GM19372 (cell line): ENCODE data around the gene PTGS1.

Experiments used
- ATAC-seq: cut with Tn5 transposase; IDR thresholded peaks from one replicate; pipeline ENCODE4 v1.9.1; 2021; ENCODE audit warnings: mild to moderate bottlenecking, low read depth, moderate library complexity; ENCODE audit not compliant: unreplicated experiment

PTGS1 gene

DNA sequence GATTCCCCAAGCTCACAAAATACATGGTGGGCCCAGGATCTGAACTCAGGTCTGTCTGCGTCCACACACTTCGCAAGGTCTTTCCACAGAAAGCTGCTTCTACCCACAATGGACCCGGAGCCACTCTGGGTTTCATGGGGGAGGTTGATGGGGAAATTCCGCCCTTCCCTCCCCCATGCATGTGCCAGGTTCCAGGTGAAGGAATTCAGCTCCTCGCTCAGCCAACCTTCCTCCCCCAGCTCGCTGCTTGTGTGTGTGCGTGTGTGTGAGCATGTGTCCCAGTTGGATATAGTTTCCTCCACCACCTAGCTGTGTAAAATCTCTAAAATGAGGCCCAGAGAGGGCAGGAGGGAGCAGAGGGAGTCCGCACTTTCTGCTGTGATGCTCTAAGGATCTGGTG is 1.0 kb downstream of the PTGS1 start:
- ATAC-seq, result no peak

DNA sequence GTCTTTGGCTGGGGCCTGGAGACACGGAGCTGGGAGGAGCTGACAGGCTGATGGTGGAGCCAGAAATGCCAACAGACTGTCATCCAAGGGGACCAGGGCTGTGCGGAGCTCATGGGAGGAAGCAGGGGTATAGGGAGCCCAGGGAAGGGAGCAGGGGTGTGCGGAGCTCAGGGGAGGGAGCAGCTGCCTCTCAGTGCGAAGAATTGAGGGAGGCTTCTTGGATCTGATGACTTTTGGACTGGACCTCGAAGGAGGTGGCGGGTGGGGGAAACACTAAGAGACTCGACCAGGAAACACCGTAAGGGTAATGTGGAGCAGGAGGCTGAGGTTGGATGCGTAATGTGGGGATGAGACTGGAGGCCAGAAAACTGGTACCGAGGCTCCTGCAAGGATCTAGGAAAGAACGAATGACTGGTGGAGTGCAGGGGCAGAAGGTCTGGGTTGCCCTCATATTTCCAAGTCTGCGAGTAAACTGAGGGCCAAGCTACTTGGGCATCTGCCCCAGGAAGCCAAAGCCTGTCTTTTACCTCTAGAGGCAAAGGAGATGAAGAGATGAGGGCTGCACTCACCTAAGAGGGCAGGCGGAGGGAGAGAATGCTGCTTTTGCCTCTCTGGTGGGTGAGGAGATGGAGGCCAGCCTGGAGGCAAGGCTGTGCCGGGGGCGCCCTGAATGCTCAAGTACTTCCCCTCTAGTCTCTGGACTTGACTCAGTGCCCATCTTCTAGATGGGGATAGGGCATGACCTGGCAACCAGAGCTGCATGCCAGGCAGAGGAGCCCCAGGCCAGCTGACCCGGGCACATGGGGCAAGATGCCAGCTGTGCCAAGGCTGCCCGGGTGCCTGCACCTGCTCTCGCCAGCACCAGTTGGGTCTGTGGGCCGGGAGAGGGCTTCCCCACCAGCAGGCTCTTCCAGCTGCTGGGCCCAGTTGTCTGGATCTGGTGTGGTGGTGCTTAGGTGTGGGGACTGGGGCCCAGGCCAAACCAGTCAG is 2.3 kb downstream of the PTGS1 start:
- no peak for ATAC-seq

DNA sequence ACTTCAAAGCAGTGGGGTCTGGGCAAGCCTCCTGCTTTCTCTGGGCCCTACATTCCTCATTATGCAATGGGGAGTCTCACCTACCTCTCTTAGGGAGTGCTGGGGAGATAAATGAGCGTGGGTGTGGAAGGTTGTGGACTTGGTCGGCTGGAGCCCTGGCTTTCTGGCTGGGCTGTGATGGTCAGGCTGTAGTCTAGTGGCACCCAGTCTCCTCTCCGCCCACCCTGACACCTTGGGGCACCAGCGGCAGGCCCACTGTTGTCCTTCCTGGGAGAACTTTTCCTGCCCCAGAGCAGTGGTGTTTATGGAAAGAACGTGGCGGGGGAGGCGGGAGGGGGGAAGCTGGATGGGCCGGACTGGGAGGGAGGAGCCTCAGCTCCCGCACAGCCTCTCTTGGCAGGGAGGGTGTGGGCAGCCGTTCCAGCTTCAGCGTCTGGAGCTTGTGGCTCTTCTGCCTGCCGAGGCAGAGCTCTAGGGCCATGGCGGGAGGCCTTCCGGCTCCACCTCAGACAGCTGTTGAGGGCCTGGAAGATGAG is 4.1 kb downstream of the PTGS1 start:
- no peak for ATAC-seq

DNA sequence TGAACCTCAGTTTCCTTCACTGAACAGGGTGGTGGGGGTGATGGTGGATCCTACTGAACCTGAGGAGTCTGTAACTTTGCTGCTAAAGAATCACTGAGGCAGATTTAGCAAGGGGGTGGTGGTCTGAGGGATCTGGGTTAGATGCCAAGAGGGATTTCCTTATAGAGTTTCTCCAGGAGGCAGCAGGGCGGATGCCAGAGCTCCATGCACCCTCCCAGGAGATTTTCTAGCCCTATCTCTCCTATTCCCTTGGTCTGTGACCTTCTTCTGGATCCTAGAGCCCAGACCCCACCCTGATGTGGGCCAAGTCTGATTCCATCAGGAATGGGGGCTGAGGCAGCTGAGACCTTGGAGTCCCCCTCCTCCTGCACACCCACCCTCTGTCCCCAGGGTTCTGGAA is 6.0 kb downstream of the PTGS1 start:
- no peak for ATAC-seq

DNA sequence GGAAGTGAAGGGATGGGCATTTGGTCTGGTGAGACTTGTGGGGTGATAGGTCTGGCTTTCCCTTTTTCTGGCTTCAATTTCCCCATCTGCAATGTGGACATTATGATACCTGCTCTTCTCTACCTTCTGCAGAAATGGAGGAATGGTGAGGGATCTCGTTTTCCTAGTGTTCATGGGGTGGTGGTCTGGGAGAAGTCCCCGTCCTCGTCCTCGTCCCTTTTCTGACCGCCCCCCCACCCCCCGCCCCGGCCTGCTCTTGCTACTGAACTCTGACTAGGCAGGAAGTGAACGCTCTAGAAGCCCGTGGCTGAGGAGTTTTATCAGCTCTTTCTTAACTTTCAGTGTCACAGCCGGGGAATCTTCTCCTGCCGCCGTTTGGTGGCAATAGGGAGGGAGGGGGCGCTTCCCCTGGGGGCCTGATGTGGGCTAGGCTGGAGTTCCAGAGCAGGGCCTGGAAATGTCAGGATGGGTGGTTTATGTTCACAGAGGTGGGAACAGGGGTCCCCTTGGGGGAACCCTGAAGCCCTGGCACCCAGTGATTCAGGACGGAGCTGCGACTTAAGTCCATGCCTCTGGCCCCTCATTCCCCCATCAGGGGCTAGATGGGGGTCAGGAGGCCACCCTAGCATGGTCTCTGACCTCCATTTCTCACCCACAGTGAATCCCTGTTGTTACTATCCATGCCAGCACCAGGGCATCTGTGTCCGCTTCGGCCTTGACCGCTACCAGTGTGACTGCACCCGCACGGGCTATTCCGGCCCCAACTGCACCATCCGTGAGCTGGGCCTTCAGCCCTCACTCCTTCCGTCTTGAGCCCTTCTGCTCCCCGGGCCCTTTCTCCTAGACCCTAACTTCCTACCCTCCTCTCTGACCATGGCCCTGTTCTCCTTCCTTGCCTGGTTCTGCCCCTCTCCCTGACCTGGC is 6.7 kb downstream of the PTGS1 start:
- ATAC-seq, result no peak

DNA sequence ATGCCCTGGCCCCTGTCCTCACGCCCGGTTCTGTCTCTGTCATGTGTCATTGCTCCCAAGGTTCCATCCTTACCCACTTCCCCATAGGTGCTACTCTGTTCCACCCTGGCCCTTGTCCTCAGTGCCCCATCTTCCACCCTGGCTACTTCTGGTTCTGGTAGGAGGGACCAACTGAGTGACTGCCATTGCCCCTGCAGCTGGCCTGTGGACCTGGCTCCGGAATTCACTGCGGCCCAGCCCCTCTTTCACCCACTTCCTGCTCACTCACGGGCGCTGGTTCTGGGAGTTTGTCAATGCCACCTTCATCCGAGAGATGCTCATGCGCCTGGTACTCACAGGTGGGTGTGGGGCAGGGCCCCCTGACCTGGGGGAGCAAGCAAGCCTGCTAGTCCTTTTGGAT is 7.4 kb downstream of the PTGS1 start:
- ATAC-seq, result no peak

DNA sequence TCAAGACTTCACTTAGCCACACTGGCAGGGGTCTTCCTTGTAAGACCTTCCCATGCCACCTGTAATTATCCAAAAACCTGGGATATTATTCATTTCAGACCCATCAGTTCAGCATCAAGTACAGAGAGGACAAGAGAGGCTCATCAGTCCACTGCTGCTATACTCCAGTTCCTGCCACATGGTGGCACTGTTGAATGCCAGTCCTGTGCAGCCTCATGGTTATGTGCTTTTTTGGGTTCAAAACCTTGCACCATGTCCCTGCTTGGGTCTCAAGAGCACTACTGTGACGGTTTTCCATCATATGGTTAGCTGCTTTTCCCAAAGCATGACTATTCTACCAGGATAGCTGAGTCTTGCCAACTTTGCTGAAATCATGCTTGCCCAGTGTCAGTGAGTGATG is 8.5 kb downstream of the PTGS1 start:
- no peak for ATAC-seq

DNA sequence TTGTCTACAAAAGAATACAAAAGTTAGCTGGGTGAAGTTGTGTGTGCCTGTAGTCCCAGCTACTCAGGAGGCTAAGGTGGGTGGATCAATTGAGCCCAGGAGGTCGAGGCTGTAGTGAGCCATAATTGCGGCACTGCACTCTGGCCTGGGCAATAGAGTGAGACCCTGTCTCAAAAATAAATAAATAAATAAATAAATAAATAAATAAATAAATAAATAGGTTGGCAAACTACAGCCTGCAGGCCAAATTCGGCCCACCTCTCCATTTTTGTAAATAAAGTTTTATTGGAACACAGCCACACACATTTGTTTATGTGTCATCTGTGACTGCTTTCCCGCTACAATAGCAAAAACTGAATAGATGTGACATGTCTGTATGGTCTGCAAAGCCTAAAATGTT is 9.5 kb downstream of the PTGS1 start:
- ATAC-seq, result no peak

DNA sequence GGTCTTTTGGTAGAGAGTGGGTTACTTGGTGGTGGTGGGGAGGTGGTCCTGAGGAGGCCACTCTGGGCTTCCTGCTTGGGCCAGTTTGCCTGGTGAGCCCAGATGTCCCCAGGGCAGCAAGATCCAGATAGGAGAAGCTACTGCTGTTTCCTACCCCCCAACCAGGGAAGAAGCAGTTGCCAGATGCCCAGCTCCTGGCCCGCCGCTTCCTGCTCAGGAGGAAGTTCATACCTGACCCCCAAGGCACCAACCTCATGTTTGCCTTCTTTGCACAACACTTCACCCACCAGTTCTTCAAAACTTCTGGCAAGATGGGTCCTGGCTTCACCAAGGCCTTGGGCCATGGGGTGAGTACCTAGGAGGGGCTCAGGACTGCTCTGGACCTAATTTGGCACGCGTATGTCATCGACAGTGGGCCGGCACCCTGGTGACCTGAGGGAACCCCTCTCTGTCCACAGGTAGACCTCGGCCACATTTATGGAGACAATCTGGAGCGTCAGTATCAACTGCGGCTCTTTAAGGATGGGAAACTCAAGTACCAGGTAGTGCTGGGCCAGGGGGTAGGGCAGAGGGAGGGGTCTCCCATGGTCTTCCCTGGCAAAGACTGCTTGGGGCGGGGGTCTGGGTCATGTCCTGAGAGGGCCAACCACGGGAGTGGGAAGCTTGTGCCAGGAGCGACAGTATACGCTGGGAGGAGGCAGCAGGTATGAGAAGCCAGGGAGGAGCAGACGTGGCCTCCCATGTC is 10.6 kb downstream of the PTGS1 start:
- ATAC-seq, result no peak

DNA sequence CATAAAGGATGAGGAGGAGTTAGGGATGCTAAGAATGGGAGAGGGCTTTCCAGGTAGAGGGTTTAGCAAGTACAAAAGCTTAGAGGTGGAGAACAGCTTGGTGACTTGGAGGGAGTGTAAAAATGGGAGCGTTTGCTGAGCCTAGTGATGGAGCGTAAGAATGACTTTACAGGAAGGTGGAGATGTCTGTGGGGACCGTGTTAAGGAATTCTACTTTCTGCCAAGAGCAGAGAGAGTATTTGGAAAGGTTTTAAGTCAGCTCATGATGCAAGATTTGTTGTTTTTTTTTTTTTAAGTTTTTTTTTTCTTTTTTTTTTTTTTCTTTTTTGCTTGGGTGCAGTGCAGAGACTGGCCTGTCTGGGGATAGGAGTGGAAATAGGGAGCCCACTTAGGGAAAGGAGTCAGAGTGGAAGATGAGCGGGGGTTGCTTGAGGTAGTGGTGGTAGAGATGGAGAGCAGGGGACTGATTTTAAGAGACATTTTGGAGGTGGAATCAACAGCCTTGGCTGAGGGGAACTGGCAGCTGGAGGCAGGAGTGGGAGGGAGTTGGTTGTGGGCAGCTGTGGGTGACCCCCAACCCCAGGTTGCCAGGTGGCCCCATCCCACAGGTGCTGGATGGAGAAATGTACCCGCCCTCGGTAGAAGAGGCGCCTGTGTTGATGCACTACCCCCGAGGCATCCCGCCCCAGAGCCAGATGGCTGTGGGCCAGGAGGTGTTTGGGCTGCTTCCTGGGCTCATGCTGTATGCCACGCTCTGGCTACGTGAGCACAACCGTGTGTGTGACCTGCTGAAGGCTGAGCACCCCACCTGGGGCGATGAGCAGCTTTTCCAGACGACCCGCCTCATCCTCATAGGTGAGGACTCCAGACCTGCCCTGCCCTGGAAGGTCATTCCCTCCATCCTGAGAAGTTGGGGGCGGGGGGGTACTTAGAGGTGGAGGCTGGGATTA is 12.4 kb downstream of the PTGS1 start:
- no peak for ATAC-seq

DNA sequence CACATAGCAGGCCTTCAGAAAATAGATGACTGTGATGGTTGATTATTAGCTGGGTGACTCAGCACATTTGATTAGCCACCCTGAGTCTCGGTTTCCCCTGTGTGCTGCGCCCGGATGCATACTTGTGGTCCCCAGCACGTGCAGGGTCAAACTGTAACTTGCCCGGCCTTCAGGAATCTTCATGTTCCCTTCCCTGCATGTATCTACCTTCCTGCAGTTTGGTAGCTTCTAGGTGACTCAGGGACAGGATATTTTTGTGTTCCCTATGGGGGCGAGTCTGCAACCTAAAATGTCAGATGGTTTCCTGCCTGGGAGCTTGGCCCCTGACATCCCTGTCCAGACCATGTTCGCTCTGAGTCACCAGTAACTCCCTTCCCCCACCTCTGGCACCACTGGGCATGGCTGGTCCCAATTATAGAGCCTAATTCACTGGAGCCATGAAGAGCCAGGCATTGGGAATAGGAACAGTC is 13.2 kb downstream of the PTGS1 start:
- no peak for ATAC-seq

DNA sequence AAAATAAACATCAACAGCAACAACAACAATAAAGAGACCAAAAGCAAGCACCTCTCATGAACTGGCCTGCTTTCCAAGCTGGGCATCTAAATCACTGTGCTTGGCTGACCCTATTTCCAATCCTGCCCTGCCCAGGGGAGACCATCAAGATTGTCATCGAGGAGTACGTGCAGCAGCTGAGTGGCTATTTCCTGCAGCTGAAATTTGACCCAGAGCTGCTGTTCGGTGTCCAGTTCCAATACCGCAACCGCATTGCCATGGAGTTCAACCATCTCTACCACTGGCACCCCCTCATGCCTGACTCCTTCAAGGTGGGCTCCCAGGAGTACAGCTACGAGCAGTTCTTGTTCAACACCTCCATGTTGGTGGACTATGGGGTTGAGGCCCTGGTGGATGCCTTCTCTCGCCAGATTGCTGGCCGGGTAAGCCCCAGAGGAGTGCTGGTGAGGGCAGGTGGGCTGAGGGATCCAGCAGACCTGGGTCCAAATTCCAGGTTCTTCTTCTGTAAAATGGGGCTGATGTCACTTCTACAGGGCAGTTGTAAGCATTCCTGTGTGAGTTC is 15.6 kb downstream of the PTGS1 start:
- ATAC-seq, result no peak

DNA sequence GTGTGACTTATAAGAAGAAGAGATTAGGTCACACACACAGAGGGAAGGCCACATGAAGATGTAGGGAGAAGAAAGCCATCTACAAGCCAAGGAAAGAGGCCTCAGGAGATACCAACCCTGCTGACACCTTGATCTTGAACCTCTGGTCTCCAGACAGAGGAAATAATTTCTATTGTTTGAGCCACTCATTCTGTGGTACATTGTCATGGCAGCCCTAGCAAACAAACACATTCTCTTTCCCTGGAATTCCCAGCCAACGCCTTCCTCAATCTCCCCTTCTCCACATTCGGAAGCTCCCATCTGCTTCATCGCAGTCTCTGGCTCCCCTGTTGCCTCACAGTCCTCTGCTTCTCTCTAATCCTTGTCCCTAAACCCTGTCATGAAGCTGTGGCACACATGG is 16.7 kb downstream of the PTGS1 start:
- ATAC-seq, result no peak

DNA sequence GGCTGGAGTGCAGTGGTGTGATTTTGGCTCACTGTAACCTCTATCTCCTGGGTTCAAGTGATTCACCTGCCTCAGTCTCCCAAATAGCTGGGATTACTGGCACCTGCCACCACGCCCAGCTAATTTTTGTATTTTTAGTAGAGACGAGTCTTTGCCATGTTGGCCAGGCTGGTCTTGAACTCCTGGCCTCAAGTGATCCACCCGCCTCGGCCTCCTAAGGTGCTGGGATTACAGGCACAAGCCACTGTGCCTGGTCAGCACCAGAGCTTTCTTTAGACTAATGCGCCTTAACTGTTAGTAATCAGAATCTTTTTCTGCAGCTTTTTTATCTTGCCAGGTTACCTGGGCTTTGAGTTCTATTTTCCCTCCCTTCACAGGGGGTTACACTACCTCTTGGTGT is 18.4 kb downstream of the PTGS1 start:
- ATAC-seq, result no peak

DNA sequence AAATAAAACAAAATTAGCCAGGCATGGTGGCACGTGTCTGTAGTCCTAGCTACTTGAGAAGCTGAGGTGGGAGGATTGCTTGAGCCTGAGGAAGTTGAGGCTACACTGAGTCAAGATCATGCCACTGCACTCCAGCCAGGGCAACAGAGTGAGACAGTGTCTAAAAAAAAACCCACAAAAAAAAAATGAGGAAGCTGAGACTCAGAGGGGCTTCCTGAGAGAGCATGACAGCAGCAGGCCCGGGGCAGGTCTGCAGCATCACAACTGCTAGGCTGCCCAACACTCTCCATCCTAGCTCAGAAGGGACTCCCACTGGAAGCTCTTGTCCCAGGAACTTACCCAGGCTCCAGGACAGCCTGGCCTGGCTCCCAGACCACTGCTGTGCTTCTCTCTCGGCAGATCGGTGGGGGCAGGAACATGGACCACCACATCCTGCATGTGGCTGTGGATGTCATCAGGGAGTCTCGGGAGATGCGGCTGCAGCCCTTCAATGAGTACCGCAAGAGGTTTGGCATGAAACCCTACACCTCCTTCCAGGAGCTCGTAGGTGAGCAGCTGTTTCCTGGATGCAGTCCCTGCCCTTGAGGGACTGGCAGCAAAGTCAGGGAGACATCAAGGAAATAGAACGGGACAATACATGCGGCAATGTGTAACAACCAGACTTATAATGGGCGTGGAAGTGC is 19.1 kb downstream of the PTGS1 start:
- ATAC-seq, result no peak

DNA sequence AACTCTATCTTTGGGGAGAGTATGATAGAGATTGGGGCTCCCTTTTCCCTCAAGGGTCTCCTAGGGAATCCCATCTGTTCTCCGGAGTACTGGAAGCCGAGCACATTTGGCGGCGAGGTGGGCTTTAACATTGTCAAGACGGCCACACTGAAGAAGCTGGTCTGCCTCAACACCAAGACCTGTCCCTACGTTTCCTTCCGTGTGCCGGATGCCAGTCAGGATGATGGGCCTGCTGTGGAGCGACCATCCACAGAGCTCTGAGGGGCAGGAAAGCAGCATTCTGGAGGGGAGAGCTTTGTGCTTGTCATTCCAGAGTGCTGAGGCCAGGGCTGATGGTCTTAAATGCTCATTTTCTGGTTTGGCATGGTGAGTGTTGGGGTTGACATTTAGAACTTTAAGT is 21.5 kb downstream of the PTGS1 start:
- no peak for ATAC-seq

DNA sequence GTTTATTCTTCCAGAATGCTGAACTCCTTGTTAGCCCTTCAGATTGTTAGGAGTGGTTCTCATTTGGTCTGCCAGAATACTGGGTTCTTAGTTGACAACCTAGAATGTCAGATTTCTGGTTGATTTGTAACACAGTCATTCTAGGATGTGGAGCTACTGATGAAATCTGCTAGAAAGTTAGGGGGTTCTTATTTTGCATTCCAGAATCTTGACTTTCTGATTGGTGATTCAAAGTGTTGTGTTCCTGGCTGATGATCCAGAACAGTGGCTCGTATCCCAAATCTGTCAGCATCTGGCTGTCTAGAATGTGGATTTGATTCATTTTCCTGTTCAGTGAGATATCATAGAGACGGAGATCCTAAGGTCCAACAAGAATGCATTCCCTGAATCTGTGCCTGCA is 21.9 kb downstream of the PTGS1 start:
- no peak for ATAC-seq

DNA sequence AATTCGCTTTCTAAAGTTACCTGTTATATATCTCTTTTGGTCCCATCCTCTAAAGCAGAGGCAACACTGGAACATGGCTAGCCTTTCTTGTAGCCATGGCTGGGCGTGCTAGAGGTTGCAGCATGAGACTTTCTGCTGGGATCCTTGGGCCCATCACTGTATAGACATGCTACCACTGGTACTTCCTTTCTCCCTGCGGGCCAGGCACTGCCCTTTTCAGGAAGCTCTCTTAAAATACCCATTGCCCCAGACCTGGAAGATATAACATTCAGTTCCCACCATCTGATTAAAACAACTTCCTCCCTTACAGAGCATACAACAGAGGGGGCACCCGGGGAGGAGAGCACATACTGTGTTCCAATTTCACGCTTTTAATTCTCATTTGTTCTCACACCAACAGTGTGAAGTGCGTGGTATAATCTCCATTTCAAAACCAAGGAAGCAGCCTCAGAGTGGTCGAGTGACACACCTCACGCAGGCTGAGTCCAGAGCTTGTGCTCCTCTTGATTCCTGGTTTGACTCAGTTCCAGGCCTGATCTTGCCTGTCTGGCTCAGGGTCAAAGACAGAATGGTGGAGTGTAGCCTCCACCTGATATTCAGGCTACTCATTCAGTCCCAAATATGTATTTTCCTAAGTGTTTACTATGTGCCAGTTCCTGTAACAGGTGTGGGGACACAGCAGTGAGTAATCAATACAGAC is 22.6 kb downstream of the PTGS1 start:
- ATAC-seq, result no peak
